ENCODE measurements around the gene MAP3K9. TPM values are rescaled to one million over a fixed set of nuclear protein-coding genes. Genes with fewer than 3 reads are reported as not detected.

Gene MAP3K9
- total and polyA plus RNA-seq, 8 donors = 0.46 to 11.0 (median 7.1) TPM

- DNase-seq = no peak
- peaks cover 0 to under 1% (median 0%) of the 10 kb centered on the region in 4 donors for H3K4me1 ChIP-seq
- H3K27ac ChIP-seq = no peak overlapping the region
- TF ChIP-seq EP300 (IDR thresholded peaks at IDR 0.05) = no peak
- no peaks in the 10 kb centered on the region for H3K9me3 ChIP-seq
- intact Hi-C loops (cut with DNase I; ENCODE audit: low total_unique reads) = no loop called here
- no peaks in the 10 kb centered on the region for H3K27me3 ChIP-seq
- no peak overlapping the region for H3K4me3 ChIP-seq
- 75 to 84% (median 76%) methylated on average over 3 of the region's 3 CpGs for WGBS, 5 donors
- H3K36me3 ChIP-seq = peaks cover 0 to 3% (median 0%) of the 10 kb centered on the region in 4 donors
Measured at GRCh38 chr14:70724110-70724509, 85.2 kb downstream of the MAP3K9 start.

- no peak for DNase-seq
- Histone ChIP-seq H3K27ac (no peak overlapping the region), H3K9me3 (no peaks in the 10 kb centered on the region), H3K36me3 (no peaks in the 10 kb centered on the region), H3K4me1 (peaks cover 0 to 8% (median 2%) of the 10 kb centered on the region in 4 donors), H3K27me3 (no peaks in the 10 kb centered on the region), H3K4me3 (no peak overlapping the region)
- TF ChIP-seq POLR2A (IDR thresholded peaks at IDR 0.05) (no peak), POLR2AphosphoS5 (IDR thresholded peaks at IDR 0.05) (no peak), CTCF (IDR thresholded peaks at IDR 0.05) (no peak), EP300 (IDR thresholded peaks at IDR 0.05) (no peak)
- WGBS, 5 donors = 67 to 88% (median 84%) methylated on average over 5 of the region's 5 CpGs
- intact Hi-C loops (cut with DNase I; ENCODE audit: low total_unique reads) = no loop called here
Measured at GRCh38 chr14:70723276-70723675, 86.0 kb downstream of the MAP3K9 start.

GRCh38 chr14:70722418-70722817, 86.9 kb downstream of the MAP3K9 start:
- Histone ChIP-seq H3K27ac (no peak overlapping the region), H3K4me3 (no peak overlapping the region), H3K27me3 (no peaks in the 10 kb centered on the region), H3K4me1 (peaks cover 0 to 8% (median 2%) of the 10 kb centered on the region in 4 donors), H3K9me3 (no peaks in the 10 kb centered on the region), H3K36me3 (no peaks in the 10 kb centered on the region)
- intact Hi-C loops (cut with DNase I; ENCODE audit: low total_unique reads) = no loop called here
- TF ChIP-seq EP300 (IDR thresholded peaks at IDR 0.05) = no peak
- WGBS, 5 donors = 30 to 50% (median 46%) methylated on average over 3 of the region's 3 CpGs
- peak in 1 of 2 donors; percentile 20 for DNase-seq

- DNase-seq = no peak
- no peaks in the 10 kb centered on the region for H3K36me3 ChIP-seq
- H3K9me3 ChIP-seq = no peaks in the 10 kb centered on the region
- WGBS, 5 donors = 63 to 79% (median 74%) methylated on average over 2 of the region's 2 CpGs
- no peaks in the 10 kb centered on the region for H3K27me3 ChIP-seq
- peaks cover 0 to 11% (median 3%) of the 10 kb centered on the region in 4 donors for H3K4me1 ChIP-seq
- no peak overlapping the region for H3K27ac ChIP-seq
- no peak overlapping the region for H3K4me3 ChIP-seq
- TF ChIP-seq POLR2A (IDR thresholded peaks at IDR 0.05) (no peak), CTCF (IDR thresholded peaks at IDR 0.05) (no peak), EP300 (IDR thresholded peaks at IDR 0.05) (no peak), POLR2AphosphoS5 (IDR thresholded peaks at IDR 0.05) (no peak)
- intact Hi-C loops (cut with DNase I; ENCODE audit: low total_unique reads) = no loop called here
Measured at GRCh38 chr14:70721542-70721941, 87.8 kb downstream of the MAP3K9 start.

- H3K36me3 ChIP-seq = no peaks in the 10 kb centered on the region
- TF ChIP-seq CTCF (IDR thresholded peaks at IDR 0.05) (no peak), EP300 (IDR thresholded peaks at IDR 0.05) (no peak), POLR2A (IDR thresholded peaks at IDR 0.05) (no peak), POLR2AphosphoS5 (IDR thresholded peaks at IDR 0.05) (no peak)
- H3K9me3 ChIP-seq = no peaks in the 10 kb centered on the region
- no peaks in the 10 kb centered on the region for H3K27me3 ChIP-seq
- H3K4me1 ChIP-seq = peaks cover 0 to 22% (median 11%) of the 10 kb centered on the region in 4 donors
- intact Hi-C loops (cut with DNase I; ENCODE audit: low total_unique reads) = loop anchor here (10.0 kb wide), 1 partner anchor 74 kb away; the partner anchor contains the start of gene TTC9
- peak in 1 of 2 donors; percentile 69 for DNase-seq
- H3K4me3 ChIP-seq = no peak overlapping the region
- 56 to 79% (median 64%) methylated on average over 7 to 8 of the region's 8 CpGs for WGBS, 5 donors
- no peak overlapping the region for H3K27ac ChIP-seq
Measured at GRCh38 chr14:70718383-70719118, 90.8 kb downstream of the MAP3K9 start.

Data from stomach (tissue), 9 donors.